ENCODE results near the gene AIDA.
A peak's percentile ranks its signal among the peaks of the same experiment; 100 is the strongest.
"Not testable (repeated sequence)": the region's sequence is repeated elsewhere in the genome, so short reads cannot be mapped to it uniquely, and the experiment has no call there.

Gene AIDA, protein sequence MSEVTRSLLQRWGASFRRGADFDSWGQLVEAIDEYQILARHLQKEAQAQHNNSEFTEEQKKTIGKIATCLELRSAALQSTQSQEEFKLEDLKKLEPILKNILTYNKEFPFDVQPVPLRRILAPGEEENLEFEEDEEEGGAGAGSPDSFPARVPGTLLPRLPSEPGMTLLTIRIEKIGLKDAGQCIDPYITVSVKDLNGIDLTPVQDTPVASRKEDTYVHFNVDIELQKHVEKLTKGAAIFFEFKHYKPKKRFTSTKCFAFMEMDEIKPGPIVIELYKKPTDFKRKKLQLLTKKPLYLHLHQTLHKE

DNA sequence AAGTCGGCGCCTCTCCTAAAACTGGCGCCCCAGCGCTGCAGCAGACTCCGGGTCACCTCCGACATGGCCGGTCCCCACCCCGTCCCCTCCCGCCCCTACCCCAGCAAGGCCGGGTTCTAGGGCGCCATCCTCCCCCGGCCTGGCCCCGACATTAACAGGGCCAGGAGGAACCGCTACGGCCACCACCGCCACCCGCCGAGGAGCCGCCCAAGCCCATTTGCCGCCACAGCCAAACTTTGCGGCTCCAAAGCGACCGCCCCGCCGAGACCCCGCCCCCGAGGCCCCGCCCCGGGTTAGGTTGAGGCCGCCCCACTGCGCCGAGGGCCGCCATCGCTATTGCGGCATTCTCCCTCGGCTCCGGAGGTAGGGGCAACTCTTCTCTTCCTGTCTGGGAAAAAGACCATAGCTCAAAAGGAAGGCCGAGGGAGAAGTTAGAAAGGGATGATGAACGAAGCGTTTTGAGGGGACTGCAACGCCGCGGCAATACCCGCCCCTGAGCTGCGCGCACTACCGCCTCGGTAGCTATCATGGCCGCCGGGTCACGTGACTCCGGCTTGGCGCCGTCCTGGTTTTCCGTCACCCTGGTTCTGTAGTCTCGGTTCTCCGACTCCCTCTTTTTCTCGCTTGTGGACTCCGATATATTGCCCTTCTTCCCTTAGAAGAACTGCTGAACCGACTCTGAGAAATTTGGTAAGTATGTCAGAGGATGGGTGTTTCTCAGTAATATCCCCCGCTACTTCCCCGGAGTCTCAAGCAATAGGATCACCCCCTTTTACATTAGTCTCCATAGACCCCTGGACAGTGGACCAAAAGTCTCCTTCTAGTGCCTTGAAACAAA, at the start of gene AIDA, which contains the start of gene BROX:
TSS of gene AIDA (minus strand) at position 239 of the 838 bp plus-strand sequence. CDS start at position 65, 174 bp downstream.
TSS of gene BROX (plus strand) at position 312 of the 838 bp plus-strand sequence. CDS start 3,136 bp downstream, outside the sequence.
- peak; percentile 98 for DNase-seq

DNA sequence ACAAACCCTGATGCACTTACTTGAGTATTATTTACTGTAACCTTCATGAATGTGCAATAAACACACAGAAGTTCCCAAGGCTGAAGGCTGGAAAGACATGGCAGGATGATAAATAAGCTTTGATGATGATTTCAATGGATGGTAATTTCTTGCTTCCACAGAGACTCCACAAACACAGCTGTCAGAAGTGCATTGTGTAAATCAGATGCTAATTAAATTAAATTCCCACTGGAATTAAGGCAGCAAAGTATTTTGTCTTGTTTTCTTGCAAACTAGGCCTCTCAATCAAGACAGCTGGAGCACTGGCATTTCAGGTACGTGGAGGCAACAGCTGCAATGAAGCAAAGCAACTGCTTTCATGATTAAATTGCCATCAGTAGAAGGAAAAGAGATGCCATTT, 48.8 kb upstream of the AIDA start:
- DNase-seq: no peak

DNA sequence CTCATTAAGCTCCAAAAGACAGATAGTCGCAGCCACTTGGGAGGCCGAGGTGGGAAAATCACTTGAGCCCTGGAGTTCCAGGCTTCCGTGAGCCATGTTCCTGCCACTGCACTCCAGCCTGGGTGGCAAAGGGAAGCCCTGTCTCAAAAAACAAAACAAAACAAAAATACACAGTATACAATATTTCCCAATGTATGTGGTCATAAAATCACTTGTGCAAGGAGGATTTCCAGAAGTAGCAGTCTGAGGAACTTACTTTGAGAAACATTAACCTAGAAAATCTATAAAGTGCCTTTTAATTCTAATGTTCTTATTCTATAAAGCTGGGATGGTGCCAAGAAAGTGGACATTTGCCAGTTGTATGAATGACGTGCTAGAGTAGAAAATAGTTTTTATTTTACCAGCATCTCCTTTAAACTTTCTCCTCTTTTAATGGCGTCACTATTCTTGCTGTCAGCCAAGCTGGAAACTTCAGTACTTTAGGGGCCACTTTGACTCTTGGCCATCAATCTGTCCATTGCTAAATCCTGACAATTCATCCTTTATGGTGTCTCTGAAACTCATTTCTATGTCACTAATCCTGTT, 47.3 kb upstream of the AIDA start:
- no peak for DNase-seq

DNA sequence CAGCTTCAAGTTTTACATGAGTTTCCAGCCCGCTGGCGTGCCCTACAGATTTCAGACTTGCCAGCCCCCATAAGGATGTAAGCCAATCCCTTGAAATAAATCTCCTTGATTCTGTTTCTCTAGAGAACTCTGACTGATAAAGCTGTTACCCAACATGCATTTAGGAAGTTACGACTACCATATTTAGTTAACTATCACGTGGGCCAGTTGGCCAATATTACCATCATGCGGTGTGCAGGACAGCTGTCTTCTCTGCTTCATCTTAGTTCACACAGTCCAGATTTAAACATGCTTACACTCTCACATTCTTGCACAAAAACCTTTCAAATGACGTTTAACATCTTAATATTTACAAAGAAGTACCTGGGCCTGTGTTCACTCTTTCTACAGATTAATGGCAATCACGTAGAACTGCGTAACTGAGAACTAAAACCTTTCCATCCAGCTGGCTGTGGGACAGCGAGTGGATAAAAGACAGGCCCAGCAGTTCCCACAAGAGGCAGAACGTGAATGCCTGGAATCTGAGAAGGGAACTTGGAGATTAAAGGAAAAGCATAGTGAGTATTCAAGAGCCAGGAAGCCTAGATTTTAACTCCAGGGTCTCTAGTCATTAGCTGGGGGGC, 45.5 kb upstream of the AIDA start:
- DNase-seq: no peak

DNA sequence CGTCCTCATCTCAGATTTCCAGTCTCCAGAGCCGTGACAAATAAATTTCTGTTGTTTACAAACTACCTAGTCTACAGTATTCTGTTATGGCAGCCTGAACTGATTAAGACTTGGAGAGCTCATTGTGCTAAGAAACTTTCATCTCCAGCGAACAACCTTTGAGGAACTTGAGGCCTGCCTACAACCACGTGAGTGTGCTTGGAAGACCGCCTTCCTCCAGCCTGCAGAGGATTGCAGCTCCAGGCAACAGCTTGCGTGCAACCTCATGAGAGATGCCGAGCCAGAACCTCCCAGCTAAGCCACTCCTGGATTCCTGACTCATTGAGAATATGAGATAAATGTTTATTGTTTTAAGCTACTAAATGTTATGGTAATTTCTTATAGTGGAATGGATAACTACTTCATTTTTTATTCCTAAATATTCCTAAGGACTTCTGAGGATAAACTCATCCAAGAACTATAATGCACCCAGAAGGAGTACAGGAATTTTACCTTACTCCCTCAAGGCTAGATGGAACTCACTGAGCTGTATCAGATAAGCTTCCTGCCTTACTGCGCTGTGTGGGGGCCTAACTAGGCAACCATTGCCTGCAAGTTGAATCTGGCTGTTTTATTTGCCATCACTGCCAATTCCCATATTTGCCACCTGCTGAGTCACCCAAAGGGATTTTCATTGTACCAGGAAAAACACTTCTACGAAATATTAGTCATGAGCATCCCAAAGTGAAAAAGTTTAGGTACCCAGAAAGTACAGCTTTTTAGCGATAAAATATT, 42.3 kb upstream of the AIDA start:
- no peak for DNase-seq

DNA sequence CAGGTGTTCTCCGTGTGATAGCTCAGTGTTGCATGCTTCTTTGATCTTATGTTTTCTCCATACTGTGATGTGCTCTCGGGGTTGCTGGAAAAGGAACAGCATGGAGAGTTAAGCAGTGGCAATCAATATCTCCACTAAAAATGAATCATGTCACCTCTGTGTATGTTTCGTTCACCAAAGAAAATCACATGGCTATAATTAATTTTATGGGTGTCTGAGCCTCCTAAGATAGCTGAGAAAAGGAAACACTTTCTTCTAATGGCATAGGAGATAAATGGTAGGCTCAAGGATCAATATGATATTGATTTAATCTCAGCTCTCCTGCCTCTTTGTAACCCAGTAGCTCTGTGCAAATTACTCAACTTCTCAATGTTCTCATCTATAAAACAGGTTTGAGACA, 39.0 kb upstream of the AIDA start:
- no peak for DNase-seq

DNA sequence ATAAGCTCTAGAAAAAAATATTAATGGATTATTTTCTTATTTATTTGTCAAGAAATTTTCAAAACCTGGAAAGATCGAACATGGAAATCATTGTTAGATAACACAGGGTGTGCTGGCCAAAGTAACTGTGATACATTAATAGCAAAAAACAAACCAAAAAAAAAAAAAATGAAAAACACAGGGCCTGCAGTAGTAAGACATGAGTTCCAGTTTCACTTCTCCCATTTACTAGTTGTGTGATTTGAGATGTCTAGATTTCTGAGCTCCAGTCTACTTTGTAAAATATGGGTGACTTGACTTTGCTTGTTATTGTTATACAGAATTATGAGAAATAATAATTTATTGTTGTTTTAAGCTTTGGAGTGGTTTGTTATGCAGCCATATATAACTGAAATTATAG, 38.4 kb upstream of the AIDA start:
- DNase-seq: no peak

DNA sequence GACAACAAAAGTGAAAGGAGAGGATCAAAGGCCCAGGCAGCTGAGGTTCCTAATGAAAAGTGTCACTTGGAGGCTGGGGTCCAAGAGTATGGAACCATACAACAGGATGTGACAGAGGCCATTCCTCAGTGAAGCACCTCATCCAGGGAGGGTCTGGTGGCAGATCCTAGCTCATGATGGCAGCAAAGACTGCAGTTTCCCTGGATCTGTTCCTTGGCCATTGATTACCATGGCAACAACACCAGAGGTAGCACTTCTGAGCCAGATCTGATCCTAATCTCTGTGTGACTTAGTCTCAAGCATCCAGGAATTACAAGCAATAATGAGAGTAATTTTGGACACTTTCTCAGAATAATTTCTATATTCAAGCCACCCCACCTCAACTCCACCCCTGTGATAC, 37.6 kb upstream of the AIDA start:
- DNase-seq: no peak

DNA sequence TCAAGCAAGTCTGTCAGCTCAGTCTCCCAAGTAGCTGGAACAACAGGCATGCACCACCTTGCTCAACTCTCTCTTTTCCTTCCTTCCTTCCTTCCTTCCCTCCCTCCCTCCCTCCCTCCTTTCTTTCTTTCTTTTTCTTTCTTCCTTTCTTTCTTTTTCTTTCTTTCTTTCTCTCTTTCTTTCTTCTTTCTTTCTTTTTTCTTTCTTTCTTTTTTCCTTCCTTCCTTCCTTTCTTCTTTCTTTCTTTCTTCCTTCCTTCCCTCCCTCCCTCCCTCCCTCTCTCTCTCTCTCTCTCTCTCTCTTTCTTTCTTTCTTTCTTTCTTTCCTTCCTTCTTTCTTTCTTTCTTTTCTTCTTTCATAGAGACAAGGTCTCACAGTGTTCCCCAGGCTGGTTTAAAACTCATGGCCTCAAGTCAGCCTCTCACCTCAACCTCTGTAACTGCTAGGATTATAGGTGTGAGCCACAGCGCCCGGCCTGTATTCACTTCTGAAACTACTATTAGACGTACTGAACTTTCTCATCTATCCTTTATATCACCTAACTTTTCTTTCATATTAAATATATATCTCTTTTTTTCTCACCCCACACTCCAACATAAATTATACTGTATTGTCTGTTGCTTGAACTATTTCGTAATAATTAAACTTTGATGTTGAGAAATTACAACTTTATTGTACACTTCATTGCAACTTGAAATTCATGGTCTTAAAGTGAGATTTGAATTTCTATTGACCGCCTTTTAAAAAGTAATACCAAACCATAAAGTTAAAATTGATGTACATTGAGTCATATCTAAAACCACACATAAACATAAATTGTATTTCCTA, 29.6 kb upstream of the AIDA start:
- DNase-seq: not testable (repeated sequence)

DNA sequence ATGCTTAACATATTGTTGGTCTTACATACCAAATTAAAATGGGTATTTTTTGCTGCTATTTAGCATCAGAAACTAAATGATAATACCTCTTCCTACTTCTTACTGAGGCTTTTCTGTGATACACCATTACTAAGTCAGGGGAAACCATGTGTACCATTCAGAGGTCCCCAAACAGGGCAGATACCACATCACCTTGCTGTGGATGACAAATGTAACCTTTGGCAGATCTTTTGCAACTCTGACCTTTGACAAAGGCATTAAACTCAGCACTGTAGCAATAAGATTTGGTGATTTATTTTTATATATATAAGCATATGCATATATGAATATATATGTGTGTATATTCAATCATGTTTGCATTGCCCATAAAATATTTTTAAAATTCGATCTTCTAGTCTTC, 27.6 kb upstream of the AIDA start:
- DNase-seq: no peak

DNA sequence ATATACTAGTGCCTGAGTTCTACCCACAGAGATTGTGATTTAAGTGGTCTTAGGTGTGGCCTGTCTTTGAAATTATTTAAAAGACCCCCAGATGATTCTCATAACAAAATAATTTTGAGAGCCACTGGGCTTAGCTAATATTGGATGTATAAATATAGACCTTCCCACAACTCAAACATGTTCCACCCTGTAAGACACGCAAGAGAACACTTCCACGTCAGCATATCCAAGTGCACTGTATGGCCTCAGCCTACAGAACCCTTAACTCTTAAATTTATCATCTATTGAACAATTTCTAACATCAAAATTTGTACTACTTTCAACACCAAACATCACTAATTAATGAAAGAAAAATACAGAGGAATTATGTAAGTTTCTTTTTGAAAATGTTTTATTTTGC, 27.2 kb upstream of the AIDA start:
- no peak for DNase-seq

DNA sequence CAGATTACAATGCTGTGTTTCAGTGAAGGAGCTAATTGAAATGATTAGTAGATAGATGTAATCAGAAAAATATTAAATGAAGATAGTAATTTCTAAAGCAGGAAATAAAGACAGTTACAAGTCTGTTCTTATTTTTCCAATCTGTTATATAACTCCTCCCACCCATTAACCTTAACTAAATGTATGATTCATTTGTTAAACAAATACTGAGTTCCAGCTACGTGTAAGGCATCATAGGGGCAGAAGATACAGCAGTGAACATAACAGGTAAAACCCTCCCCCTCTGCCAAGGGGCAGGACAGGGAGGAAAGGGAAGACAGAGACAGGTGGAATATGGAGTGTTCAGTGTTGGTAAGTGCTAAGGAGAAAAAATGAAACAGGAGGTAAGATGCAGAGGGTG, 24.7 kb upstream of the AIDA start, which contains the start of gene FAM177B:
TSS of gene FAM177B (plus strand) at position 231 of the 400 bp plus-strand sequence. CDS start 9,344 bp downstream, outside the sequence.
- no peak for DNase-seq

DNA sequence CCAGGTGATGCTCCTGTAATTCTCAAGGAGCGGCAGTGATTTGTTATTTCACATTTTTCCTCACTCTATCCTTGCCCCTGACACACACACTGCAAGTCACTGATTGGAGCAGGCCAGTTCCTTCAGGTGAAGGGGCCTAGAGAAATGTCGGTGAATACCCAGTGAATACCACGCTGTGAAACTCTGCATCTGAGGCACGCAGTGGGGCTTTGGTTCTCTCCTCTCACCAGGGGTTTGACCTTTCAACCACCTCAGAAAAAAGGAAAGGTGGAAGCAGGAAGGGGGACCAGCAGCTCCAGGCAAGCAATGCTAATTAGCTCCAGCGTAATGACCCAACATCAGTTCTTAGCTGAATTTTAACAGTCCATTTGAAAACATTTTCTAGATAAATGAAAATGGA, 24.2 kb upstream of the AIDA start:
- DNase-seq: no peak

DNA sequence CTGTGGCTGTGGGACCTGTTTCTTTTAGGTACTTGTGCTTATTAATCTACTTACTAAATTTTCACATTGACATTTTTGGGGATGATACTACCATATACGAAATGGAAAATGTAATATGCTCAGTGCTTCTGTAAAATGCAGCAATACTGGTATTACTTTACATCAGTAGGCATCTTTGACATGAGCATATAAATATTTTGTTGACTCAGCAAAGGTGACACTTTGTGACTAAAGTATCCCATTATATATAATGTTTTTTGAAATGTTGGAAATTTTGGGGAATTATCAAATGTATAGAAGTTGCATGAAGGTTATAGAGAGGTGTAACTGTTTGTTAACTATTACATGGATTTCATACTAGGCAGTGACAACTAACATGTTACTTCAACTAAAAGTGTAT, 22.4 kb upstream of the AIDA start:
- DNase-seq: no peak

DNA sequence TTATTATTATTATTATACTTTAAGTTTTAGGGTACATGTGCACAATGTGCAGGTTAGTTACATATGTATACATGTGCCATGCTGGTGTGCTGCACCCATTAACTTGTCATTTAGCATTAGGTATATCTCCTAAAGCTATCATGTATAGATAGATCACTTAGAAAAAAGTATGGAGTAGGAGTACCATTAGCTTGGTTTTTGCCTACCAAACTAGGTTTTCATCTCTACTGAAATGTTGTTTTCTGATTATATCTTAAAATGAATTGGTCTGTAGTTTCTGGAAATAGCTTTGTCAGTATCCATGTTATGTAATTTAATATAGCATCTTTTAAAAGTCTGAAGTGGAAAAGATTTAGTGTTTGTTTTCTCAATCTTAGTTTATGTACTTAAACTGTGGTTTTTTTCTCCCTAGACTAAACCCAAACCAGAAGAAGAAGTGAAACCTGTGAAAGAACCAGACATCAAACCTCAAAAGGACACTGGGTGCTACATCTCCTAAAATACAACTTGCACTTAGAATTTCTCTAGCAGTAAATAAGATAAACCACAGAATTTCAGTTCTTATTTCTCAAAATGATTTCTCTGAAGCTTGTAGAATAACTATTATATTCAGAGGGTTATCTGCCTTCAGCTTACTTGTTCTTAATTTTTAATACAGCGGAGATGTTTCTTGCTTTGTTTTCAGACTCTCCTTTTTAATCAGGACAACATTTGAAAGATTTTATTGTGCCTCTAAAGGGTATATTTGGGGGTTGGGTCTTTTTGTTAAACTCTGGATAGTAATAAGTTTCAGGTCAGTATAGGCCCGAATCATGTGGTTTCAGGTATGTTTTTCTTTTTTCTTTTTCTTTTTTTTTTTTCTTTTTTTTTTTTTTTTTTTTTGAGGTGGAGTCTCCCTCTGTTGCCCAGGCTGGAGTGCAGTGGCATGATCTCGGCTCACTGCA, 20.2 kb upstream of the AIDA start:
- no peak for DNase-seq

DNA sequence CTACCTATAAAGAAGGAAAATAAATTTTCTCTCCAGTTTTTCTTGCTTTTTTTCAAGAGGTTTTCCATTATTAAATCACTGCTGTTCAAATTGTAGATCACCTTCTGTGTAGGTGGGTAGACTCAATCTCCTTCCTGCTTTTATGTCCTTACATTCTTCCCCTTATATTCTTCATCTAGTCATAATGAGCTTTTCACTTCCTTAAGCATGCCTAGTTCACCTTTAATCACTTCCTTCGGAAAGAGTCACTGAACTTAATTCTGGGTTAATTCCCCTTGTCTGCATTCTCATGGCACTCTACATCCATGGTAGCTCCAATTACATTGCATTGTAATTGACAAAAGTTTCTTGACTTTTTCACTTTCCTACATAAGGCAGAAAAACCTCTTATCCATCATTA, 18.6 kb upstream of the AIDA start:
- DNase-seq: no peak

DNA sequence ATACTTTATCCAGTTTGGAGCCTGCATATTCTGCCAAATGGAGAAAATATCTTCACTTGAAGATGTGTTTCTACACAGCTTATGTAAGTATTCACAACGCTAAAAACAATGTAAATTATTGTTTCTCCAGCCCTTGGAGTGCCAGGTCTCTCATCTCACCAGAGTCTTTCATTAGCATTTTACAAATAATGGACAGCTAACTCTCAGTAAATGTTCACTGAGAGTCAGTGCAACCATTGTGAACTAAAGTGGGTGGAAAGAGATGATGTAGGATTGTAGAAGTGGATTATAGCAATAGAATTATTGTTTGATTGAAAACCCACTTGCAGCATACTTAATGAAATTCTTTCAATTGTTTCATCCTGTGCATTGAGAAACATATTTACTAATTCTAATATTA, 16.5 kb upstream of the AIDA start:
- DNase-seq: no peak

DNA sequence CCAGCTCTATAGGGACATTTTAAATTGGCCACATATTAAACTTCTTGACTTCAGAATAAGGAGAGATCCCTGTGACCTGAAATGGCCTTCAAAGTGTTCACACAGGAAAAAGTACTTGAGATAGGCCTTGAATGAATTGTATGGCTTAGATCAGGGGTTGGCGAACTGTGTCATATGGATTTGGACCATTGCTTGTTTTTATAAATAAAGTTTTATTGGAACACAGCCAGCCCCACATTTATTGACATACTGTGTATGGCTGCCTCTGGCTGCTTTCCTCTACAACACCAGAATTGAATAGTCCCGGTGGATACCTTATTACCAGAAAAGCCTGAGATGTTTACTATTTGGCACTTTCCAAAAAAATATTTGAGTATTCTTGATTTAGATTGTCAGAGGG, 4.1 kb upstream of the AIDA start:
- DNase-seq: no peak

DNA sequence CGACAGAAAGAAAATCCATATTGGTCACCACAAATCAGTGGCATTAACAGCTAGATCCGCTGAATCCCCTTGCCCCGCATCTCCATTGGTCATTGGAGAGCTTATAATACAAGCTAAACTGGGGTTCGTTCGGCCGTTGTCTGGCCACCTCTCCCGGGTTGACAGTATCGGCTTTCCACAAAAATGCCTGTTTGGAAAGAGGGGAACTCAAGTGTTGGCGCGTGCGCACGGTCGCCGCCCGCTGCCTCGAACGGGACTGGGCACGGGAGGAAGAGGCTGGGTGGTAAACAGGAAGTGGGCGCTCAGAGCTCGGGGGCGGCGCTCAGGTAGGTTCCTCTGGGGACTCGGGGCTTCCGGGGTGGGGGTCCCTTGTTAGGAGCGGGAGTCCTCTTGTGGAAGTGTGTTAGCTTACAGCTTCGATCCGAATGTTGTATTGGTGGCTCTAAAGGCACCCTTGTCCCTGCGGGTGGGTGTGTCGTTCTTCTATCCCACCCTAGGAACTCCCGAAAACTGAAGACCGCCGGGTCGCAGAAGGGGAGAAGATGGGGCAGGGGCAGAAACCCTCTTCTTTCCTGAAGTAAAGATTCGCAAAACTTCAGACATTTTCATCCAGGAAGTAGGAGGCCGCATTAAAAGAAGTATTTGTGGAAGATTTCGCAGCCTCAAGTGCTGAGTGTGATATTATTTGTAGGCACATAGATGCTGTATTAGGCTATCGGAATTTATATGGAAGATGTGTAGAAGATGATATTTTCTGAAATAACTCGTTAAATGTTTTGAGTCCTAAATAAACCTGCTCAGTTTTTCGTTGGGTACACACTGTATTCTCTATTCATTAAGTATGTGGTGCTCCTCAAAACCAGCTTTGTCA, 1.0 kb upstream of the AIDA start:
- peak; percentile 86 to 90 for DNase-seq

All from stimulated activated CD4-positive, alpha-beta T cell treated with anti-CD3 and anti-CD28 coated beads, Interleukin-2, amount 100 ng/mL, for 24 hours (primary cell).